Panc1 (cell line): ENCODE data around the gene NUDT6. TPM values are rescaled to one million over a fixed set of nuclear protein-coding genes. Genes with fewer than 3 reads are reported as not detected.

Source experiments
- ATAC-seq: fragments of 200-7000 bp; cut with Tn5 transposase; 2 replicates; pipeline ENCODE4 v1.9.1; 2020; ENCODE audit warnings: mild to moderate bottlenecking, moderate library complexity
- BruUV-seq: library from RNA; stranded (reverse); fragments of 400-500 nt; replicated peaks from 2 replicates; lab custom pipeline; 2021; lab: Mats Ljungman, UMichigan
- CTCF ChIA-PET: fragments of 300-600 bp; sonication (Branson Sonifier 250); formaldehyde crosslinking; loops from one replicate; lab custom pipeline; 2022; ENCODE audit warnings: antibody characterized with exemption; lab: Charles Lee
- POLR2A ChIA-PET: fragments of 300-600 bp; sonication (Branson Sonifier 250); formaldehyde crosslinking; loops from one replicate; lab custom pipeline; 2022; ENCODE audit warnings: antibody characterized with exemption; lab: Charles Lee
- DNase-seq: peaks from one replicate; pipeline ENCODE4 v3.0.0-alpha.2; 2010; ENCODE audit warnings: low read depth, low spot score
- H3K27ac ChIP-seq: 2 replicates; pipeline ENCODE4 v1.5.1; 2011; ENCODE audit warnings: mild to moderate bottlenecking, low read length, inconsistent platforms
- H3K27me3 ChIP-seq: fragments of 200-500 bp; sonication (Bioruptor generic); 2 replicates; pipeline ENCODE4 v1.6.0; 2014; ENCODE audit warnings: low read length, inconsistent platforms; ENCODE audit not compliant: control insufficient read depth, insufficient read depth
- H3K36me3 ChIP-seq: fragments of 200-500 bp; sonication (Bioruptor generic); 2 replicates; pipeline ENCODE4 v1.5.1; 2014; ENCODE audit warnings: inconsistent platforms, mild to moderate bottlenecking, low read length, moderate library complexity; ENCODE audit not compliant: control insufficient read depth, insufficient read depth
- H3K4me1 ChIP-seq: 2 replicates; pipeline ENCODE4 v1.5.1; 2011; ENCODE audit warnings: inconsistent platforms, mild to moderate bottlenecking, low read length, moderate library complexity; ENCODE audit not compliant: control insufficient read depth, insufficient read depth
- H3K4me3 ChIP-seq, 2 experiments: 2 replicates each; pipeline ENCODE4 v1.5.1; 2011 to 2012; ENCODE audit warnings: low read depth in 2 of 2, low read length in 2 of 2, mild to moderate bottlenecking in 2 of 2, inconsistent platforms in 1 of 2, moderate library complexity in 1 of 2
- H3K9me3 ChIP-seq: fragments of 200-500 bp; sonication (Bioruptor generic); 2 replicates; pipeline ENCODE4 v1.5.1; 2014; ENCODE audit warnings: low read depth, mild to moderate bottlenecking, inconsistent platforms, low read length, moderate library complexity; ENCODE audit not compliant: control insufficient read depth, insufficient read depth
- POLR2AphosphoS5 ChIP-seq: IDR thresholded peaks from 2 replicates; pipeline ENCODE4 v1.6.1; 2012; ENCODE audit warnings: mild to moderate bottlenecking, low read depth, low read length, moderate library complexity
- SIN3A ChIP-seq: IDR thresholded peaks from 2 replicates; pipeline ENCODE4 v1.6.1; 2012; ENCODE audit warnings: low read depth, mild to moderate bottlenecking, low read length, moderate library complexity, borderline replicate concordance; ENCODE audit not compliant: insufficient read depth
- TCF7L2 ChIP-seq: IDR thresholded peaks from 2 replicates; pipeline ENCODE4 v1.6.1; 2011; ENCODE audit warnings: mild to moderate bottlenecking, low read depth, low read length, inconsistent platforms
- in situ Hi-C: cut with HindIII; loops from 2 replicates; pipeline ENCODE4 v1.10.0; 2016; ENCODE audit warnings: low sequenced_read_pairs, low pct_unique_long_range_greater_than_20kb
- intact Hi-C: fragments of 100-400 bp; cut with micrococcal nuclease; formaldehyde crosslinking; loops from one replicate; pipeline ENCODE4 v1.10.0; 2022; ENCODE audit not compliant: unreplicated experiment
- total RNA-seq: library from RNA; stranded (reverse); gene quantifications from one replicate; pipeline ENCODE4 v1.2.1, GENCODE V29; 2021; ENCODE audit not compliant: unreplicated experiment
- TF ChIP-seq, protein P1 (sequence below), 2 experiments: IDR thresholded peaks; 2 replicates each; pipeline ENCODE4 v1.6.1; 2011 to 2012; ENCODE audit warnings: low read depth in 2 of 2, control low read depth in 1 of 2, low read length in 1 of 2, mild to moderate bottlenecking in 1 of 2, moderate library complexity in 1 of 2; ENCODE audit not compliant: insufficient read depth in 1 of 2
- TF ChIP-seq, protein P2 (sequence below): fragments of 450-650 bp; IDR thresholded peaks from 2 replicates; pipeline ENCODE4 v1.5.1; 2017; ENCODE audit warnings: mild to moderate bottlenecking

Gene NUDT6
- total RNA-seq, 1 experiment from 2014 or later = 7.5 TPM

DNA sequence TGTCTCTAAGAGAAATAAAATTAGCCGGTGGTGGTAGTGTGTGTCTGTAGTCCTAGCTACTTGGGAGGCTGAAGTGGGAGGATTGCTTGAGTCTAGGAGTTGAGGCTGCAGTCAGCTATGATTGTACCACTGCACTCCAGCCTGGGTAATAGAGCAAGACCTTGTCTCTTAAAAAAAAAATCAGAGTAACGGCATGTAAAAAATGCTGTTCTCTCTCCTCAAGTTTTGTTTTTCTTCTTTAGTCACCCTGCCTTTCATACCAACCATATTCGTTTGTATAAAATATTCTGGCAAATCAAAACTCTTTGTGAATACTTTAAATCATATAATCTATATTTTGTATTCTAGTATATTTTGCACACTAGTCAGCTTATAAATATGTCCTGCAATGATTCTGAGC lies 44.8 kb upstream of the NUDT6 start:
- Histone ChIP-seq H3K36me3 (no peaks in the 10 kb centered on the region; the same call in 1 of the 2 replicates), H3K9me3 (no peaks in the 10 kb centered on the region), H3K27ac (no peak overlapping the region), H3K4me3 (no peak overlapping the region), H3K4me1 (peaks cover 6% of the 10 kb centered on the region; the same call in 1 of the 2 replicates), H3K27me3 (no peaks in the 10 kb centered on the region)
- POLR2A ChIA-PET = no interaction called here
- DNase-seq (no peak), ATAC-seq (no peak)
- in situ Hi-C loops (no loop called here), intact Hi-C loops (no loop called here)
- TF ChIP-seq, protein P1, sequence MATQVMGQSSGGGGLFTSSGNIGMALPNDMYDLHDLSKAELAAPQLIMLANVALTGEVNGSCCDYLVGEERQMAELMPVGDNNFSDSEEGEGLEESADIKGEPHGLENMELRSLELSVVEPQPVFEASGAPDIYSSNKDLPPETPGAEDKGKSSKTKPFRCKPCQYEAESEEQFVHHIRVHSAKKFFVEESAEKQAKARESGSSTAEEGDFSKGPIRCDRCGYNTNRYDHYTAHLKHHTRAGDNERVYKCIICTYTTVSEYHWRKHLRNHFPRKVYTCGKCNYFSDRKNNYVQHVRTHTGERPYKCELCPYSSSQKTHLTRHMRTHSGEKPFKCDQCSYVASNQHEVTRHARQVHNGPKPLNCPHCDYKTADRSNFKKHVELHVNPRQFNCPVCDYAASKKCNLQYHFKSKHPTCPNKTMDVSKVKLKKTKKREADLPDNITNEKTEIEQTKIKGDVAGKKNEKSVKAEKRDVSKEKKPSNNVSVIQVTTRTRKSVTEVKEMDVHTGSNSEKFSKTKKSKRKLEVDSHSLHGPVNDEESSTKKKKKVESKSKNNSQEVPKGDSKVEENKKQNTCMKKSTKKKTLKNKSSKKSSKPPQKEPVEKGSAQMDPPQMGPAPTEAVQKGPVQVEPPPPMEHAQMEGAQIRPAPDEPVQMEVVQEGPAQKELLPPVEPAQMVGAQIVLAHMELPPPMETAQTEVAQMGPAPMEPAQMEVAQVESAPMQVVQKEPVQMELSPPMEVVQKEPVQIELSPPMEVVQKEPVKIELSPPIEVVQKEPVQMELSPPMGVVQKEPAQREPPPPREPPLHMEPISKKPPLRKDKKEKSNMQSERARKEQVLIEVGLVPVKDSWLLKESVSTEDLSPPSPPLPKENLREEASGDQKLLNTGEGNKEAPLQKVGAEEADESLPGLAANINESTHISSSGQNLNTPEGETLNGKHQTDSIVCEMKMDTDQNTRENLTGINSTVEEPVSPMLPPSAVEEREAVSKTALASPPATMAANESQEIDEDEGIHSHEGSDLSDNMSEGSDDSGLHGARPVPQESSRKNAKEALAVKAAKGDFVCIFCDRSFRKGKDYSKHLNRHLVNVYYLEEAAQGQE (IDR thresholded peaks at IDR 0.05; ENCODE audit: insufficient read depth in 1 of 2, low read depth in 2 of 2, low read length in 1 of 2) = no peak
- no peak for TF ChIP-seq TCF7L2
- no peak for TF ChIP-seq POLR2AphosphoS5
- TF ChIP-seq SIN3A = no peak
- TF ChIP-seq, protein P2, sequence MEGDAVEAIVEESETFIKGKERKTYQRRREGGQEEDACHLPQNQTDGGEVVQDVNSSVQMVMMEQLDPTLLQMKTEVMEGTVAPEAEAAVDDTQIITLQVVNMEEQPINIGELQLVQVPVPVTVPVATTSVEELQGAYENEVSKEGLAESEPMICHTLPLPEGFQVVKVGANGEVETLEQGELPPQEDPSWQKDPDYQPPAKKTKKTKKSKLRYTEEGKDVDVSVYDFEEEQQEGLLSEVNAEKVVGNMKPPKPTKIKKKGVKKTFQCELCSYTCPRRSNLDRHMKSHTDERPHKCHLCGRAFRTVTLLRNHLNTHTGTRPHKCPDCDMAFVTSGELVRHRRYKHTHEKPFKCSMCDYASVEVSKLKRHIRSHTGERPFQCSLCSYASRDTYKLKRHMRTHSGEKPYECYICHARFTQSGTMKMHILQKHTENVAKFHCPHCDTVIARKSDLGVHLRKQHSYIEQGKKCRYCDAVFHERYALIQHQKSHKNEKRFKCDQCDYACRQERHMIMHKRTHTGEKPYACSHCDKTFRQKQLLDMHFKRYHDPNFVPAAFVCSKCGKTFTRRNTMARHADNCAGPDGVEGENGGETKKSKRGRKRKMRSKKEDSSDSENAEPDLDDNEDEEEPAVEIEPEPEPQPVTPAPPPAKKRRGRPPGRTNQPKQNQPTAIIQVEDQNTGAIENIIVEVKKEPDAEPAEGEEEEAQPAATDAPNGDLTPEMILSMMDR = no peak
- BruUV-seq = no TSS peak
- CTCF ChIA-PET = no interaction called here

DNA sequence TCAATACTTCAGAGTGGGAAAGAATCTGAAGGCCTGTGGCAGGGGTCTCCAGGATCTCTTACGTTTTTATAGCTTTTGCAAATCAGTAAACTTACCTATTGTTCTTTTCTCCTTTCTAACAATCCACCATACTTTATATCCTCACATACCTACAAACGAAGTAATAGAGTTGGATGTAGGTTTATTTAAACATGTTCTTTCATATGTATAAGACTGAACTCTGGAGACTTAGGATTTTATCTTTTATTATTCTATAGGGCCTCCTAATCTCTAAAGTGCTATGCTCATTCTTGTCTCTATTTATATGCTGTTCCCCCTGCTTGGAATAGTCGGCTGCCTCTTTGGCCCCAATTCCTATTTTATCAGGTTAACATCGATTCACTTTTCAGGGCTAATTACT lies 43.8 kb upstream of the NUDT6 start:
- no TSS peak for BruUV-seq
- Histone ChIP-seq H3K4me3 (no peak overlapping the region), H3K4me1 (peaks cover 6% of the 10 kb centered on the region; the same call in 1 of the 2 replicates), H3K27ac (no peak overlapping the region), H3K9me3 (no peaks in the 10 kb centered on the region), H3K27me3 (no peaks in the 10 kb centered on the region), H3K36me3 (no peaks in the 10 kb centered on the region; the same call in 1 of the 2 replicates)
- in situ Hi-C loops (no loop called here), intact Hi-C loops (no loop called here)
- POLR2A ChIA-PET = no interaction called here
- no peak for ATAC-seq
- no peak for DNase-seq
- CTCF ChIA-PET = no interaction called here
- TF ChIP-seq, protein P1 (IDR thresholded peaks at IDR 0.05; ENCODE audit: insufficient read depth in 1 of 2, low read depth in 2 of 2, low read length in 1 of 2) = no peak
- TF ChIP-seq, protein P2 = no peak
- TF ChIP-seq POLR2AphosphoS5 (no peak), SIN3A (no peak), TCF7L2 (no peak)
